ENCODE results near the gene TP53TG5.

Gene TP53TG5

GRCh38 chr20:45345104-45345936 lies 32.8 kb downstream of the TP53TG5 start:
- no peak for DNase-seq (ENCODE audit: low read depth)

- no peak for DNase-seq (ENCODE audit: low read depth)
Measured at GRCh38 chr20:45344168-45344860, 33.8 kb downstream of the TP53TG5 start.

GRCh38 chr20:45343532-45344167 lies 34.5 kb downstream of the TP53TG5 start:
- no peak for DNase-seq (ENCODE audit: low read depth)

GRCh38 chr20:45342855-45343531 lies 35.1 kb downstream of the TP53TG5 start:
- no peak for DNase-seq (ENCODE audit: low read depth)

GRCh38 chr20:45341939-45342854 lies 35.9 kb downstream of the TP53TG5 start:
- DNase-seq (ENCODE audit: low read depth) = no peak

GRCh38 chr20:45341579-45341938 lies 36.6 kb downstream of the TP53TG5 start:
- DNase-seq (ENCODE audit: low read depth) = no peak

GRCh38 chr20:45340951-45341350 lies 37.2 kb downstream of the TP53TG5 start:
- no peak for DNase-seq (ENCODE audit: low read depth)

- DNase-seq (ENCODE audit: low read depth) = no peak
Measured at GRCh38 chr20:45340236-45340847, 37.8 kb downstream of the TP53TG5 start.

- DNase-seq (ENCODE audit: low read depth) = no peak
Measured at GRCh38 chr20:45339799-45340198, 38.3 kb downstream of the TP53TG5 start.

GRCh38 chr20:45339084-45339483 lies 39.0 kb downstream of the TP53TG5 start:
- DNase-seq (ENCODE audit: low read depth) = no peak

GRCh38 chr20:45338121-45339030 lies 39.7 kb downstream of the TP53TG5 start:
- DNase-seq (ENCODE audit: low read depth) = no peak

GRCh38 chr20:45337367-45338120 lies 40.6 kb downstream of the TP53TG5 start:
- no peak for DNase-seq (ENCODE audit: low read depth)

GRCh38 chr20:45336530-45337366 lies 41.4 kb downstream of the TP53TG5 start:
- DNase-seq (ENCODE audit: low read depth) = no peak

- DNase-seq (ENCODE audit: low read depth) = no peak
Measured at GRCh38 chr20:45330476-45330875, 47.6 kb downstream of the TP53TG5 start.

GRCh38 chr20:45329497-45330319 lies 48.4 kb downstream of the TP53TG5 start:
- DNase-seq (ENCODE audit: low read depth) = no peak

GRCh38 chr20:45328451-45328850 lies 49.7 kb downstream of the TP53TG5 start:
- DNase-seq (ENCODE audit: low read depth) = no peak

- no peak for DNase-seq (ENCODE audit: low read depth)
Measured at GRCh38 chr20:45325371-45325770, 52.8 kb downstream of the TP53TG5 start.
